Sigmoid colon (tissue), 7 donors: ENCODE data around the gene DAPK1. TPM values are rescaled to one million over a fixed set of nuclear protein-coding genes. Genes with fewer than 3 reads are reported as not detected.

Experiments used
- DNase-seq: peaks from one replicate; pipeline ENCODE4 v3.0.0-alpha.2; 2019
- H3K27ac ChIP-seq, 4 donors: fragments of 200-600 bp; sonication (generic); one replicate each; pipeline ENCODE4 v1.5.1; 2016 to 2019; ENCODE audit warnings: mild to moderate bottlenecking in 1 of 4
- H3K27me3 ChIP-seq, 3 donors: fragments of 200-600 bp; sonication (generic); one replicate each; pipeline ENCODE4 v1.5.1; 2019; ENCODE audit warnings: mild to moderate bottlenecking in 1 of 3
- H3K36me3 ChIP-seq, 4 donors: fragments of 200-600 bp; sonication (generic); one replicate each; pipeline ENCODE4 v1.5.1; 2016 to 2019
- H3K4me1 ChIP-seq, 4 donors: fragments of 200-600 bp; sonication (generic); one replicate each; pipeline ENCODE4 v1.5.1; 2017 to 2019
- H3K4me3 ChIP-seq, 4 donors: fragments of 200-600 bp; sonication (generic); one replicate each; pipeline ENCODE4 v1.5.1; 2017 to 2019; ENCODE audit warnings: mild to moderate bottlenecking in 2 of 4, moderate library complexity in 1 of 4
- H3K9me3 ChIP-seq, 4 donors: fragments of 200-600 bp in 3 of 4; sonication (generic) in 3 of 4; one replicate each; pipeline versions ENCODE4 v1.5.1 to v1.6.1; 2013 to 2019
- CTCF ChIP-seq, 4 experiments: fragments of 450-650 bp in 3 of 4; fragments of 200-600 bp in 1 of 4; IDR thresholded peaks; one replicate each; pipeline ENCODE4 v1.5.1; 2016 to 2019; ENCODE audit warnings: antibody characterized with exemption in 4 of 4, mild to moderate bottlenecking in 3 of 4, moderate library complexity in 2 of 4
- EP300 ChIP-seq, 4 donors: sonication (generic); formaldehyde crosslinking; IDR thresholded peaks; one replicate each; pipeline ENCODE4 v1.6.1; 2017; ENCODE audit warnings: antibody characterized with exemption in 4 of 4
- POLR2A ChIP-seq, 2 donors: fragments of 450-650 bp; IDR thresholded peaks; one replicate each; pipeline ENCODE4 v1.6.1; 2016; ENCODE audit warnings: antibody characterized with exemption in 2 of 2, mild to moderate bottlenecking in 2 of 2, moderate library complexity in 2 of 2
- POLR2AphosphoS5 ChIP-seq, 4 donors: sonication (generic); formaldehyde crosslinking; IDR thresholded peaks; one replicate each; pipeline ENCODE4 v1.6.1; 2017; ENCODE audit warnings: antibody characterized with exemption in 4 of 4
- WGBS, 2 donors: extraction: QIAGEN DNeasy Blood & Tissue Kit; methylation state at CpG; one replicate each; pipeline ENCODE4 v1.1.7; 2013; 5-methylcytosine and 5-hydroxymethylcytosine counted together
- intact Hi-C: fragments of 100-400 bp; cut with DNase I; formaldehyde crosslinking; loops from one replicate; pipeline ENCODE4 v1.15.1; 2023
- polyA plus RNA-seq, 3 donors: library from polyadenylated mRNA; stranded (reverse); fragments of 200-250 nt; gene quantifications; one replicate each; pipeline ENCODE4 v1.2.3, GENCODE V29; 2013
- total RNA-seq, 4 donors: library from RNA; depleted of rRNA; stranded (reverse); fragments of >200 nt; gene quantifications; one replicate each; pipeline ENCODE4 v1.1.0, GENCODE V29; 2016
- donor health status: healthy with polysubstance abuse.
- donor health status: Bipolar disorder and iron deficiency.
- donor health status: healthy.

DAPK1 gene
- total and polyA plus RNA-seq, 7 donors: 4.8 to 92.5 (median 78.1) TPM

DNA sequence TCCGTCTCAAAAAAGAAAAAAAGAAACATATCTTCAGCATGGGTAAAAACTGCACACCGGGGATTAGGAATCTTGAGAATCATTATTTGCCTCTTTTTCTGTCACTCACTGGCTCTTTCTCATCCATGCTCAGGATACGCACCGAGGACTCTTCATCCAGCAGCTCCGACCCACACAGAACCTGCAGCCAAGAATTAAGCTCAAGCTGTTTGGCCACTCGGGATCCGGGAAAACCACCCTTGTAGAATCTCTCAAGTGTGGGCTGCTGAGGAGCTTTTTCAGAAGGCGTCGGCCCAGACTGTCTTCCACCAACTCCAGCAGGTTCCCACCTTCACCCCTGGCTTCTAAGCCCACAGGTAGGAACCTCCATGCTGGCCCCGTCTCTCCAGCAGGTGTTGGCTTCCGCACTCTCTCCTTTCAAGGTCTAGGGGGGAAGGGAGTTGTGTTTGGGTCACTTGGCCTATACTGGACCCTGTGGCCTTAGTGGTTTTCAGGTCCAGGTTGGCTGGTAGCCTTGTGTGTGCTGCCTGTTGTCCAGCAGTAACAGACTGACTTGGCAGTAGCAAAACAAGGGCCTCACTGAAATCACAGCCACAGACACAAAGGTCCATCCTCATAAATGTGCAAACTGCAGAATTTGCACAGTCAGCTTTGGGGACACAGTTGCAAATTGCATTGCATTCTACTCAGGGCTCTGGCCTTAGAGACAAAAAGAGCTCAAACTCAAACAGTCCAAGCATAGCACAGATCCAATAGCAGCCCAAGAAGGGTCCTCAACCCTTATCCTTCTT is 183.8 kb downstream of the DAPK1 start:
- 90 to 94% methylated on average over 11 of the region's 11 CpGs for whole genome bisulfite sequencing, 2 donors
- peaks cover 0 to 38% (median 14%) of the 10 kb centered on the region in 4 donors for H3K36me3 ChIP-seq
- H3K27me3 ChIP-seq: no peaks in the 10 kb centered on the region
- H3K27ac ChIP-seq: no peak overlapping the region
- intact Hi-C loops: loop anchor here (5.0 kb wide), 3 partner anchors 201 to 706 kb away; partner anchors contain the start of genes CDK20, SPATA31E1 and SPIN1
- H3K9me3 ChIP-seq: no peaks in the 10 kb centered on the region
- no peak for DNase-seq
- H3K4me3 ChIP-seq: no peak overlapping the region
- peaks cover 0 to 49% (median 35%) of the 10 kb centered on the region in 4 donors for H3K4me1 ChIP-seq
- TF ChIP-seq CTCF (IDR thresholded peaks at IDR 0.05) (no peak), POLR2AphosphoS5 (IDR thresholded peaks at IDR 0.05) (no peak), POLR2A (IDR thresholded peaks at IDR 0.05) (no peak)

DNA sequence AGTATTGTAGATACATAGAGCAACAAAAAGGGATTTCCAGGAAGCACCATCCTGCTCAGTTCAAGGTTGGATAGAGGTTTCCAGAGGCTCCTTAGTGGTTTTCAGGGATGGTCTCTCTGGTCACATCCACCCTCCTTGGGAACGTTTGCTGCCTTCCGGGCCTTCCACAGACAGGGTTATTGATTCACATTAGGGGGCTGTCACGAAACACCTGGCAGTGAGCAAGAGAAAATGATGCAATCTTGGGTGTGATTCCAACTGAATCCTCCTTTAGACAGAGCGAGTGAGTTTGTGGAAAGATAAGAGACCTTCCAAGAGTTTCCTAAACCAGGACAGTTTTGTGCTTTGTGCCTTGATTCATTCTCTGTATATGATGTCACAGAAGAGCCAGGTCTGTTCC is 184.4 kb downstream of the DAPK1 start:
- Histone ChIP-seq H3K4me1 (peaks cover 0 to 49% (median 33%) of the 10 kb centered on the region in 4 donors), H3K27me3 (no peaks in the 10 kb centered on the region), H3K36me3 (peaks cover 0 to 43% (median 14%) of the 10 kb centered on the region in 4 donors), H3K9me3 (no peaks in the 10 kb centered on the region), H3K4me3 (no peak overlapping the region), H3K27ac (no peak overlapping the region)
- DNase-seq: no peak
- intact Hi-C loops: loop anchor here (5.0 kb wide), 3 partner anchors 200 to 705 kb away; partner anchors contain the start of genes CDK20, SPATA31E1 and SPIN1
- WGBS, 2 donors: 61 to 80% methylated on average over 4 of the region's 4 CpGs
- no peak for TF ChIP-seq POLR2AphosphoS5 (IDR thresholded peaks at IDR 0.05)
- no peak for TF ChIP-seq EP300 (IDR thresholded peaks at IDR 0.05)
- no peak for TF ChIP-seq CTCF (IDR thresholded peaks at IDR 0.05)
- TF ChIP-seq POLR2A (IDR thresholded peaks at IDR 0.05): no peak

DNA sequence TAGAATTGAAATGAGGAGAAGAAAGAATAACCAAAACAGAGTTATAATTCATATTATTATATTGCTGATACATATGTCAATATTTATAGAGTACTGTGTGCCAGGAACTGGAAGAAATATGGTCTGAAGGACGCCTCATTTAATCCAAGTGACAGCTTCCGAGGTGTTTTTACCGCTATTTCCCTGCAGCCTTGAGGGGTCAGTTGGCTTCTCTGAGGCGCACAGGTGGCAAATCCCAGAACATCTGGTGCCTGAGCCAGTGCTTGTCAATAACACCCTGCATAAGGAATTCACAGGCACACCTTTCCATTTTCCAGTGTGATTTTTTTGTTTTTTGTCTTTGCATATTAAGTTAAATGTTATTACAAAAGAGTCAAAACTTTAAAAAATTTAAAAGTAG is 185.0 kb downstream of the DAPK1 start:
- WGBS, 2 donors: 52 to 77% methylated on average over 4 of the region's 4 CpGs
- no peak for DNase-seq
- Histone ChIP-seq H3K9me3 (no peaks in the 10 kb centered on the region), H3K27ac (no peak overlapping the region), H3K27me3 (no peaks in the 10 kb centered on the region), H3K4me3 (no peak overlapping the region), H3K36me3 (peaks cover 0 to 43% (median 14%) of the 10 kb centered on the region in 4 donors), H3K4me1 (peaks cover 0 to 48% (median 30%) of the 10 kb centered on the region in 4 donors)
- intact Hi-C loops: loop anchor here (5.0 kb wide), 3 partner anchors 200 to 705 kb away; partner anchors contain the start of genes CDK20, SPATA31E1 and SPIN1
- TF ChIP-seq POLR2AphosphoS5 (IDR thresholded peaks at IDR 0.05): no peak
- no peak for TF ChIP-seq CTCF (IDR thresholded peaks at IDR 0.05)
- TF ChIP-seq POLR2A (IDR thresholded peaks at IDR 0.05): no peak
- no peak for TF ChIP-seq EP300 (IDR thresholded peaks at IDR 0.05)

- H3K4me1 ChIP-seq: peaks cover 0 to 34% (median 29%) of the 10 kb centered on the region in 4 donors
- H3K9me3 ChIP-seq: no peaks in the 10 kb centered on the region
- intact Hi-C loops: loop anchor here (2.0 to 5.0 kb wide), 4 partner anchors 198 to 703 kb away; partner anchors contain the start of genes CDK20, SPATA31E1 and SPIN1
- no peaks in the 10 kb centered on the region for H3K27me3 ChIP-seq
- no peak overlapping the region for H3K4me3 ChIP-seq
- H3K27ac ChIP-seq: peak overlapping the region in 1 of 4 donors; percentile 66
- 86 to 91% methylated on average over 24 of the region's 24 CpGs for WGBS, 2 donors
- TF ChIP-seq CTCF (IDR thresholded peaks at IDR 0.05) (no peak), EP300 (IDR thresholded peaks at IDR 0.05) (no peak), POLR2A (IDR thresholded peaks at IDR 0.05) (no peak), POLR2AphosphoS5 (IDR thresholded peaks at IDR 0.05) (no peak)
- no peak for DNase-seq
- peaks cover 0 to 43% (median 14%) of the 10 kb centered on the region in 4 donors for H3K36me3 ChIP-seq
These were observed 186.3 kb downstream of the DAPK1 start for GRCh38 chr9:87683751-87684626.
